Caki2 (cell line): ENCODE results near the gene COL3A1. TPM values are rescaled to one million over a fixed set of nuclear protein-coding genes. Genes with fewer than 3 reads are reported as not detected.

Experiments used
- DNase-seq: peaks from one replicate; pipeline ENCODE4 v3.0.0-alpha.2; 2015; ENCODE audit warnings: low read depth
- in situ Hi-C: cut with HindIII; loops from 2 replicates; pipeline ENCODE4 v1.10.0; 2016; ENCODE audit warnings: low sequenced_read_pairs, low pct_unique_long_range_greater_than_20kb, mixed read lengths
- total RNA-seq: library from RNA; depleted of rRNA; stranded (reverse); fragments of >200 nt; shearing (Covaris generic); gene quantifications from 2 replicates; pipeline ENCODE4 v1.2.3, GENCODE V29; 2014; ENCODE audit warnings: low replicate concordance

The COL3A1 gene
- total RNA-seq, 1 experiment from 2014 or later, result 0.03 TPM

GRCh38 chr2:189010536-189010935, 36.4 kb downstream of the COL3A1 start:
- in situ Hi-C loops, result no loop called here
- no peak for DNase-seq

- in situ Hi-C loops, result no loop called here
- DNase-seq, result no peak
Measured at GRCh38 chr2:189012351-189012750, 38.2 kb downstream of the COL3A1 start.

- in situ Hi-C loops, result no loop called here
- no peak for DNase-seq
Measured at GRCh38 chr2:189013031-189013430, 38.9 kb downstream of the COL3A1 start.

GRCh38 chr2:189013671-189014448, 39.7 kb downstream of the COL3A1 start:
- in situ Hi-C loops, result no loop called here
- no peak for DNase-seq

- in situ Hi-C loops, result no loop called here
- DNase-seq, result no peak
Measured at GRCh38 chr2:189014449-189015138, 40.4 kb downstream of the COL3A1 start.

- in situ Hi-C loops, result no loop called here
Measured at GRCh38 chr2:189015359-189015758, 41.2 kb downstream of the COL3A1 start.

GRCh38 chr2:189016311-189016861, 42.2 kb downstream of the COL3A1 start:
- no peak for DNase-seq
- in situ Hi-C loops, result no loop called here

More at GRCh38 chr2:189015359-189015758, 41.2 kb downstream of the COL3A1 start:
- no peak for DNase-seq

GRCh38 chr2:189018631-189019030, 44.5 kb downstream of the COL3A1 start:
- in situ Hi-C loops, result no loop called here
- no peak for DNase-seq

GRCh38 chr2:189020179-189020578, 46.0 kb downstream of the COL3A1 start:
- no peak for DNase-seq
- in situ Hi-C loops, result no loop called here

GRCh38 chr2:189022053-189022481, 47.9 kb downstream of the COL3A1 start:
- DNase-seq, result no peak

GRCh38 chr2:189022492-189022891, 48.3 kb downstream of the COL3A1 start:
- DNase-seq, result no peak
- in situ Hi-C loops, result no loop called here

More at GRCh38 chr2:189022053-189022481, 47.9 kb downstream of the COL3A1 start:
- in situ Hi-C loops, result no loop called here

- no peak for DNase-seq
- in situ Hi-C loops, result no loop called here
Measured at GRCh38 chr2:189024901-189025618, 50.9 kb downstream of the COL3A1 start.

GRCh38 chr2:189037518-189037917, 63.3 kb downstream of the COL3A1 start:
- in situ Hi-C loops, result no loop called here
- DNase-seq, result no peak

GRCh38 chr2:189045836-189046235, 71.7 kb downstream of the COL3A1 start:
- in situ Hi-C loops, result no loop called here
- DNase-seq, result no peak

- in situ Hi-C loops, result no loop called here
- no peak for DNase-seq
Measured at GRCh38 chr2:189046320-189046719, 72.1 kb downstream of the COL3A1 start.

- DNase-seq, result no peak
- in situ Hi-C loops, result no loop called here
Measured at GRCh38 chr2:189047171-189047888, 73.2 kb downstream of the COL3A1 start.

- DNase-seq, result no peak
- in situ Hi-C loops, result no loop called here
Measured at GRCh38 chr2:189048189-189048588, 74.0 kb downstream of the COL3A1 start.

GRCh38 chr2:189049709-189050164, 75.6 kb downstream of the COL3A1 start:
- in situ Hi-C loops, result no loop called here
- DNase-seq, result no peak
